Nephron (organoid): ENCODE results near the gene BASP1.
"Not testable (repeated sequence)": the region's sequence is repeated elsewhere in the genome, so short reads cannot be mapped to it uniquely, and the experiment has no call there.

Experiments
- H3K27ac Mint-ChIP-seq, 3 experiments: 2 replicates each; pipeline ENCODE4 v1.8.0; 2020; ENCODE audit warnings: mixed read lengths in 3 of 3, mild to moderate bottlenecking in 2 of 3, moderate library complexity in 1 of 3
- H3K27me3 Mint-ChIP-seq: 2 replicates; pipeline ENCODE4 v1.8.0; 2021; ENCODE audit warnings: low read depth, mild to moderate bottlenecking, moderate library complexity, mixed read lengths
- H3K36me3 Mint-ChIP-seq: 2 replicates; pipeline ENCODE4 v1.8.0; 2020; ENCODE audit warnings: low read depth, mixed read lengths
- H3K4me1 Mint-ChIP-seq: 2 replicates; pipeline ENCODE4 v1.8.0; 2020; ENCODE audit warnings: mixed read lengths
- H3K4me3 Mint-ChIP-seq, 3 experiments: 2 replicates each; pipeline ENCODE4 v1.8.0; 2020; ENCODE audit warnings: mild to moderate bottlenecking in 3 of 3, mixed read lengths in 3 of 3, moderate library complexity in 2 of 3
- H3K9me3 Mint-ChIP-seq: 2 replicates; pipeline ENCODE4 v1.8.0; 2020; ENCODE audit warnings: mixed read lengths
- TF ChIP-seq, protein P1 (sequence below), 3 experiments: fragments of 200-600 bp; sonication (generic); IDR thresholded peaks; one replicate each; pipeline ENCODE4 v1.5.0; 2021; ENCODE audit warnings: antibody characterized with exemption in 3 of 3; ENCODE audit not compliant: unreplicated experiment in 3 of 3

Gene BASP1

DNA sequence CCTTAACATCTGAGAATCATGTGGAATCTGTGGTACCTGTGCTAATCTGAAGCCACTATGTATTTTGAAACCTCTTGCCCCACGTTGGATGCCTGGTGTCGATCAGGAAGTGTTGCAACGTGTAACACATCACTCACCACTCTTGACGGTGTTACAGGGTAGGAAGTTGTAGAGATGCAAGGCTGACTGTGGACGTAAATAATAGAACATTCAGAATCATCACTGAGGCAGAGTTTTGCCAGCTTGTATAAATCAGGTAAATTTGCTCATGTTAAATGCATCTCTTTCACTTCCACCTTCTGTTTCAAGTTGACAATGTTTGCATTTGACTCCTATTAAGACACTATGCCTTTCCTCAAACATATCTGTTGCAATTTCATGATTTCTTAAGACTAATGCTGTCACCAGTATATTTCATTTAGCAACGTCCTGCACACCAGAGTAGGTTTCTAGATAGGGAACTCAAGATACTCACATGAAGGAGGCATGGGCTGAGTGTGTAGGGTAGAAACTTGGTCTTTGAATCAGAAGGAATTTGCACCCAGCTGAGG is 38.1 kb downstream of the BASP1 start:
- Mint-ChIP-seq H3K36me3 (peaks cover 90% of the 10 kb centered on the region), H3K27me3 (no peaks in the 10 kb centered on the region), H3K4me3 (no peak overlapping the region), H3K27ac (no peak overlapping the region), H3K4me1 (no peaks in the 10 kb centered on the region), H3K9me3 (peaks cover 7% of the 10 kb centered on the region)
- TF ChIP-seq, protein P1, sequence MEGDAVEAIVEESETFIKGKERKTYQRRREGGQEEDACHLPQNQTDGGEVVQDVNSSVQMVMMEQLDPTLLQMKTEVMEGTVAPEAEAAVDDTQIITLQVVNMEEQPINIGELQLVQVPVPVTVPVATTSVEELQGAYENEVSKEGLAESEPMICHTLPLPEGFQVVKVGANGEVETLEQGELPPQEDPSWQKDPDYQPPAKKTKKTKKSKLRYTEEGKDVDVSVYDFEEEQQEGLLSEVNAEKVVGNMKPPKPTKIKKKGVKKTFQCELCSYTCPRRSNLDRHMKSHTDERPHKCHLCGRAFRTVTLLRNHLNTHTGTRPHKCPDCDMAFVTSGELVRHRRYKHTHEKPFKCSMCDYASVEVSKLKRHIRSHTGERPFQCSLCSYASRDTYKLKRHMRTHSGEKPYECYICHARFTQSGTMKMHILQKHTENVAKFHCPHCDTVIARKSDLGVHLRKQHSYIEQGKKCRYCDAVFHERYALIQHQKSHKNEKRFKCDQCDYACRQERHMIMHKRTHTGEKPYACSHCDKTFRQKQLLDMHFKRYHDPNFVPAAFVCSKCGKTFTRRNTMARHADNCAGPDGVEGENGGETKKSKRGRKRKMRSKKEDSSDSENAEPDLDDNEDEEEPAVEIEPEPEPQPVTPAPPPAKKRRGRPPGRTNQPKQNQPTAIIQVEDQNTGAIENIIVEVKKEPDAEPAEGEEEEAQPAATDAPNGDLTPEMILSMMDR (IDR thresholded peaks at IDR 0.05; ENCODE audit: unreplicated experiment in 3 of 3): no peak

DNA sequence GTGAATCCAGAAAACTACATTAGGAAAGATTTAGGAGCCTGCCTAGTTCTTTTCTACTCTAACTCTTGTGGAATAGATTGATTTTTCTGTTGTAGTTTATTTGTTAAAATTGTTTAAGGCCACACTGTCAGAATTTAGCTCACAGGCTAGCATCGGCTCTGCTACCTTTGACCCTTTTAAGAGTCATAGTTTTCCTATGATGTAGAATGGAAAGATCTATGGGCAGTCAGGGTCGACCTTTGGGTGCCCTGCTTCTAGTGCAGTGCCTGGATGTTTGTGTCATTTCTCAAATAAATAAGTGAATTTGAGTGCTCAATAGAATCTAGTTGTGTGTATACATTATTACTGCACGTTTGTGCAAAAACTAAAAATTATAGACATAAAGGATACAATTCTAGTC is 38.7 kb downstream of the BASP1 start:
- Mint-ChIP-seq H3K9me3 (peaks cover 7% of the 10 kb centered on the region), H3K36me3 (peaks cover 87% of the 10 kb centered on the region), H3K4me3 (no peak overlapping the region), H3K4me1 (no peaks in the 10 kb centered on the region), H3K27me3 (no peaks in the 10 kb centered on the region), H3K27ac (no peak overlapping the region)
- TF ChIP-seq, protein P1 (IDR thresholded peaks at IDR 0.05; ENCODE audit: unreplicated experiment in 3 of 3): no peak

DNA sequence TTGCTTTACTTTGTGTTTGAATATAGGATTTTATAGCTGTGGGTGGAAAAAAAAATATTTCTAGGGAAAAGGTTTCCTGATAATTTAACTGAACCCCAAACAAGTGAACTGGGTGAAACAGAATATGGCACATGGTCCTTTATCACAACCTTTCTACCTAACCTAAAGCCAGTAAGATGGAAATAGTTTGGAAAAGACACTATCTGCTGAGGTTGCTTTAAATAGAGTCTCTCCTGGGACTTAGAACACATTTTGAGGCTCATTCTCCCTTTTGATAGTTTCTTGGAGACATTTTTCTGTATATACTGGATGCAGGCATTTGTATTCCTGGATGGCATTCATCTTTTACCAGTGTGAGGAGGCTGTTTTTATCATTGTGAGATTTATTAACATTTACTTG is 39.4 kb downstream of the BASP1 start:
- H3K9me3 Mint-ChIP-seq: peaks cover 10% of the 10 kb centered on the region
- no peaks in the 10 kb centered on the region for H3K4me1 Mint-ChIP-seq
- no peak overlapping the region for H3K4me3 Mint-ChIP-seq
- TF ChIP-seq, protein P1 (IDR thresholded peaks at IDR 0.05; ENCODE audit: unreplicated experiment in 3 of 3): no peak
- H3K27me3 Mint-ChIP-seq: no peaks in the 10 kb centered on the region
- H3K27ac Mint-ChIP-seq: no peak overlapping the region
- peaks cover 87% of the 10 kb centered on the region for H3K36me3 Mint-ChIP-seq

DNA sequence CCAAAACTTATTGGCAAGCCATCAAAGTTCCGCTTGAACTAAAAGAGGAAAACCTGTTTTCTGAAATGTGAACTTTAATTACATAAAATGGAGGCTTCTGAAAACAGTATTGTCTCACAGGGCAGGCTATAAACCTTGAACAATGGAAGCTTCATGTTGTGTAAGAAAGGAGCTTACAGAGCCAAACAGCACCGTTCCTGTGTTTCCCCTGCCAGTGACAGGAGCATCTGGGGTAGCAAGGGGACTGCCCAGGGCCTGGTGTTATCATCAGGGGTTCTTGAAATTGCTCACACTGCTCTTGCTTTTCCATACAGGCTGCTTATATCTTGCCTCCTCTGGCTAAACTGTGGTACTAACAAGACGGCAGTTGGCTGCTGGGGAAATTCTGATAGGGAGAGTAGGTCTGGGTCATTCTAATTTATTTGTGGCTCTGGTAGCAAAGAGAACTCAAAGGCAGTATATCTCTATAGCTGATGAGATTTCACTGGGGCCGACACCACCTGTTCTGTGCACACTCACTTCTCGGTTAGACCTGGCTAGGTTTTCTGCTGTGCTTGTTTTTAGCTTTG is 40.4 kb downstream of the BASP1 start:
- peaks cover 87% of the 10 kb centered on the region for H3K36me3 Mint-ChIP-seq
- H3K4me1 Mint-ChIP-seq: no peaks in the 10 kb centered on the region
- H3K27ac Mint-ChIP-seq: no peak overlapping the region

GRCh38 chr5:17258431-17258830 is 41.0 kb downstream of the BASP1 start:
- Mint-ChIP-seq H3K9me3 (peaks cover 16% of the 10 kb centered on the region), H3K36me3 (peaks cover 90% of the 10 kb centered on the region), H3K4me1 (no peaks in the 10 kb centered on the region), H3K27ac (no peak overlapping the region), H3K27me3 (no peaks in the 10 kb centered on the region), H3K4me3 (no peak overlapping the region)
- TF ChIP-seq, protein P1 (IDR thresholded peaks at IDR 0.05; ENCODE audit: unreplicated experiment in 3 of 3): no peak

More for the DNA sequence above, 40.4 kb downstream of the BASP1 start:
- Mint-ChIP-seq H3K4me3 (no peak overlapping the region), H3K9me3 (peaks cover 16% of the 10 kb centered on the region), H3K27me3 (no peaks in the 10 kb centered on the region)
- TF ChIP-seq, protein P1 (IDR thresholded peaks at IDR 0.05; ENCODE audit: unreplicated experiment in 3 of 3): no peak

GRCh38 chr5:17259012-17259411 is 41.6 kb downstream of the BASP1 start:
- H3K4me3 Mint-ChIP-seq, H3K4me1 Mint-ChIP-seq, H3K27me3 Mint-ChIP-seq, H3K27ac Mint-ChIP-seq: not testable (repeated sequence)
- Mint-ChIP-seq H3K9me3 (peaks cover 16% of the 10 kb centered on the region), H3K36me3 (peaks cover 92% of the 10 kb centered on the region)
